ENCODE measurements around the gene NRARP. TPM values are rescaled to one million over a fixed set of nuclear protein-coding genes. Genes with fewer than 3 reads are reported as not detected.

The NRARP gene
- total RNA-seq, 2 experiments from 2014 or later = 6.9 to 8.9 TPM

GRCh38 chr9:137278061-137278701 lies 23.9 kb downstream of the NRARP start:
- peak overlapping the region; percentile 77 for H3K27ac ChIP-seq (ENCODE audit: low read depth, low read length, poor library complexity, severe bottlenecking)
- ChIA-PET POLR2A (interaction anchor here (0.9 to 1.5 kb wide), 3 partner anchors 9 to 42 kb away, joined by 3 to 4 read pairs (median 3); no protein-coding TSS in a partner anchor), CTCF (ENCODE audit: unreplicated experiment) (no interaction called here)
- H3K4me3 ChIP-seq (ENCODE audit: low read depth, low read length, poor library complexity, severe bottlenecking) = peak overlapping the region; percentile 69
- no peaks in the 10 kb centered on the region for H3K9me2 ChIP-seq (ENCODE audit: insufficient read depth, low read length)
- intact Hi-C loops (cut with micrococcal nuclease; ENCODE audit: unreplicated experiment) = no loop called here
- peak overlapping the region; percentile 81 for H3K4me2 ChIP-seq (ENCODE audit: low read length)
- no peak overlapping the region for H2AFZ ChIP-seq (ENCODE audit: low read length)
- no peaks in the 10 kb centered on the region for H3K9me3 ChIP-seq (ENCODE audit: low read length)
- no peak for TF ChIP-seq EZH2phosphoT487 (IDR thresholded peaks at IDR 0.05; ENCODE audit: borderline replicate concordance, low read depth, low read length)
- TF ChIP-seq, protein P1, sequence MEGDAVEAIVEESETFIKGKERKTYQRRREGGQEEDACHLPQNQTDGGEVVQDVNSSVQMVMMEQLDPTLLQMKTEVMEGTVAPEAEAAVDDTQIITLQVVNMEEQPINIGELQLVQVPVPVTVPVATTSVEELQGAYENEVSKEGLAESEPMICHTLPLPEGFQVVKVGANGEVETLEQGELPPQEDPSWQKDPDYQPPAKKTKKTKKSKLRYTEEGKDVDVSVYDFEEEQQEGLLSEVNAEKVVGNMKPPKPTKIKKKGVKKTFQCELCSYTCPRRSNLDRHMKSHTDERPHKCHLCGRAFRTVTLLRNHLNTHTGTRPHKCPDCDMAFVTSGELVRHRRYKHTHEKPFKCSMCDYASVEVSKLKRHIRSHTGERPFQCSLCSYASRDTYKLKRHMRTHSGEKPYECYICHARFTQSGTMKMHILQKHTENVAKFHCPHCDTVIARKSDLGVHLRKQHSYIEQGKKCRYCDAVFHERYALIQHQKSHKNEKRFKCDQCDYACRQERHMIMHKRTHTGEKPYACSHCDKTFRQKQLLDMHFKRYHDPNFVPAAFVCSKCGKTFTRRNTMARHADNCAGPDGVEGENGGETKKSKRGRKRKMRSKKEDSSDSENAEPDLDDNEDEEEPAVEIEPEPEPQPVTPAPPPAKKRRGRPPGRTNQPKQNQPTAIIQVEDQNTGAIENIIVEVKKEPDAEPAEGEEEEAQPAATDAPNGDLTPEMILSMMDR (conservative IDR thresholded peaks at IDR 0.05; ENCODE audit: low read length) = no peak
- DNase-seq (ENCODE audit: low spot score) = peak; percentile 68
- H3K4me1 ChIP-seq (ENCODE audit: insufficient read depth, low read length, poor library complexity, severe bottlenecking) = peaks cover 77% of the 10 kb centered on the region
- no TSS peak for BruUV-seq (replicated peaks)
- H4K20me1 ChIP-seq (ENCODE audit: insufficient read depth, low read length) = no peaks in the 10 kb centered on the region
- no peaks in the 10 kb centered on the region for H3K79me2 ChIP-seq (ENCODE audit: insufficient read depth, low read depth, low read length)
- peaks cover 5% of the 10 kb centered on the region; the same call in 1 of the 2 replicates for H3K36me3 ChIP-seq (ENCODE audit: insufficient read depth, low read length)

DNA sequence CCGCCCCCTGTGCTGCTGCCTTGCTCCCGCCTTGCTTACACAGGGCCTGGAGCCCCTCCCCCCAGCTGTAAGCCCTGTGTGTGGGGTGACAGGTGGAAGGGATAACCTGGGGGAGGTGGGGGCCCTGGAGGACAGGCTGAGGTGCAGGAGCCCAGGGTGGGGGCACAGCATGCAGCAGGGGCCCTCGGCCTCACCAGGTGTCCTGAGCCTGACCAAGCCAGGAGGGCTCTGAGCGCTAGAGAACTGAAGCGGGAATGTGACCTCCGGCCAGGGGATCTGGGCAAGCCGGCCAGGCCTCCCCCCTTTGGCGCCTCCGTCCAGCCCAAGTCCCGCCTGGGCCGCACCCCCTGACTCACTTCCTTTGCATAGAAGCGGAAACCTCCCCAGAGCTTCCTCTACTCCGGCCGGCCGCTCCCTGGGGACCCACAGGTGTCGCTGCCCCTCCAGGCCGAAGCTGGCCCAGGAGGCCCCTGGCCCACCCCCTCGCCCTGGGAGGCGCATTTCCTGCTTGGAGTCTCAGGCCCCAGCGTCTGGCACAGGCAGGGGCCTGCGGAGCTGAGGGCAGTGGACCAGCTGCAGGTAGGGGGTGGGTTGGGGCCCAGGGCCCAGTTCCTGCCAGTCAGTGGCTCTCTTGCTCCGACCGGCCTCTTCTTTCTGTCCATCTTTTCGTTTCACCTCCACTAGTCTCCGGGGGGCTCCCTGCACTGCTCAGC lies 24.6 kb downstream of the NRARP start, which contains the start of gene TOR4A:
Gene TOR4A, plus strand, starts transcription at position 398 of the 713 bp plus-strand sequence. CDS start 964 bp downstream, outside the sequence.
- ChIA-PET CTCF (ENCODE audit: unreplicated experiment) (interaction anchor here (0.8 kb wide), 1 partner anchor 10 kb away, joined by 7 read pairs; no protein-coding TSS in a partner anchor), POLR2A (interaction anchor here (0.9 to 1.5 kb wide), 3 partner anchors 9 to 43 kb away, joined by 3 to 4 read pairs (median 3); no protein-coding TSS in a partner anchor)
- Histone ChIP-seq H3K4me2 (ENCODE audit: low read length) (peak within 1 kb of the TSS; percentile 81), H3K79me2 (ENCODE audit: insufficient read depth, low read depth, low read length) (no peaks in the 10 kb centered on the region), H3K4me1 (ENCODE audit: insufficient read depth, low read length, poor library complexity, severe bottlenecking) (peaks cover 71% of the 10 kb centered on the region), H4K20me1 (ENCODE audit: insufficient read depth, low read length) (no peaks in the 10 kb centered on the region), H3K4me3 (ENCODE audit: low read depth, low read length, poor library complexity, severe bottlenecking) (peak within 1 kb of the TSS; percentile 69), H3K27ac (ENCODE audit: low read depth, low read length, poor library complexity, severe bottlenecking) (peak within 1 kb of the TSS; percentile 77), H2AFZ (ENCODE audit: low read length) (no peak within 1 kb of the TSS), H3K9me2 (ENCODE audit: insufficient read depth, low read length) (no peaks in the 10 kb centered on the region), H3K9me3 (ENCODE audit: low read length) (no peaks in the 10 kb centered on the region), H3K36me3 (ENCODE audit: insufficient read depth, low read length) (peaks cover 11% of the 10 kb centered on the region; the same call in 1 of the 2 replicates)
- peak; percentile 90 for DNase-seq (ENCODE audit: low spot score)
- intact Hi-C loops (cut with micrococcal nuclease; ENCODE audit: unreplicated experiment) = loop anchor here (1.0 to 2.0 kb wide), 2 partner anchors 9 to 37 kb away; partner anchors contain the start of gene TUBB4B
- TF ChIP-seq, protein P1 (conservative IDR thresholded peaks at IDR 0.05; ENCODE audit: low read length) = peak; percentile 42; the same call in 1 of the 2 replicates
- no peak for TF ChIP-seq EZH2phosphoT487 (IDR thresholded peaks at IDR 0.05; ENCODE audit: borderline replicate concordance, low read depth, low read length)
- no TSS peak for BruUV-seq (replicated peaks)
